GM12878 (cell line): ENCODE measurements around the gene USP35. TPM values are rescaled to one million over a fixed set of nuclear protein-coding genes. Genes with fewer than 3 reads are reported as not detected.

Source experiments
- ATAC-seq: fragments of 200-7000 bp; cut with Tn5 transposase; 3 replicates; pipeline ENCODE4 v1.9.1; 2020; ENCODE audit warnings: mild to moderate bottlenecking, moderate library complexity
- BruUV-seq: library from RNA; stranded (reverse); fragments of 400-500 nt; replicated peaks from 2 replicates; lab custom pipeline; 2021; lab: Mats Ljungman, UMichigan
- CTCF ChIA-PET: fragments of 300-600 bp; sonication (Branson Sonifier 250); formaldehyde crosslinking; extraction: SDS; loops from one replicate; lab custom pipeline; 2021; ENCODE audit warnings: inconsistent platforms; lab: Yijun Ruan, JAX
- POLR2A ChIA-PET: fragments of 350-600 bp; formaldehyde crosslinking; extraction: SDS; loops from one replicate; lab custom pipeline; 2021; ENCODE audit warnings: inconsistent platforms; lab: Charles Lee
- RAD21 ChIA-PET: fragments of 300-600 bp; sonication (Branson Sonifier 250); formaldehyde crosslinking; loops from one replicate; lab custom pipeline; 2023; ENCODE audit warnings: antibody characterized with exemption; ENCODE audit not compliant: unreplicated experiment; lab: Charles Lee
- SMC1A ChIA-PET: fragments of 300-600 bp; sonication (Branson Sonifier 250); formaldehyde crosslinking; loops from one replicate; lab custom pipeline; 2023; ENCODE audit not compliant: unreplicated experiment, uncharacterized antibody; lab: Charles Lee
- DNase-seq: peaks from one replicate; pipeline ENCODE4 v3.0.0-alpha.2; 2011; ENCODE audit warnings: low read depth, low spot score
- FAIRE-seq: peaks from 3 replicates; lab custom pipeline; 2011; peaks lifted over from hg19 to GRCh38; lab: Jason Lieb, UNC
- H2AFZ ChIP-seq: 2 replicates; pipeline ENCODE4 v1.6.0; 2011; ENCODE audit warnings: low read depth, low read length, control low read depth; ENCODE audit not compliant: control insufficient read depth
- H3K27ac ChIP-seq: 2 replicates; pipeline ENCODE4 v1.5.1; 2011; ENCODE audit warnings: control low read depth; ENCODE audit not compliant: control insufficient read depth, insufficient read depth
- H3K27me3 ChIP-seq, 2 experiments: replicated peaks in 1 of 2; 2 replicates each; pipeline versions ENCODE4 v1.6.0 to v1.6.1; 2011; ENCODE audit warnings: low read length in 1 of 2; ENCODE audit not compliant: control insufficient read depth in 2 of 2, insufficient read depth in 2 of 2
- H3K36me3 ChIP-seq, 2 experiments: 2 replicates each; pipeline ENCODE4 v1.5.1; 2011; ENCODE audit warnings: low read length in 1 of 2; ENCODE audit not compliant: control insufficient read depth in 2 of 2, insufficient read depth in 2 of 2
- H3K4me1 ChIP-seq: 2 replicates; pipeline ENCODE4 v1.6.1; 2011; ENCODE audit warnings: mild to moderate bottlenecking, low read length, moderate library complexity, mixed read lengths; ENCODE audit not compliant: control insufficient read depth, insufficient read depth
- H3K4me2 ChIP-seq: 2 replicates; pipeline ENCODE4 v1.6.0; 2011; ENCODE audit warnings: control low read depth; ENCODE audit not compliant: control insufficient read depth, insufficient read depth
- H3K4me3 ChIP-seq: fragments of 200-600 bp; sonication (generic); 2 replicates; pipeline ENCODE4 v1.5.1; 2016
- H3K79me2 ChIP-seq: 2 replicates; pipeline ENCODE4 v1.6.0; 2011; ENCODE audit warnings: low read length; ENCODE audit not compliant: control insufficient read depth, insufficient read depth
- H3K9ac ChIP-seq: 2 replicates; pipeline ENCODE4 v1.8.0; 2011; ENCODE audit warnings: low read length, control low read depth, mixed read lengths; ENCODE audit not compliant: control insufficient read depth, insufficient read depth
- H3K9me3 ChIP-seq: replicated peaks from 3 replicates; pipeline ENCODE4 v1.5.1; 2011; ENCODE audit warnings: mild to moderate bottlenecking, low read length; ENCODE audit not compliant: control insufficient read depth, insufficient read depth
- H4K20me1 ChIP-seq: 2 replicates; pipeline ENCODE4 v1.6.0; 2011; ENCODE audit not compliant: control insufficient read depth, insufficient read depth
- ASH2L ChIP-seq: fragments of 300-600, 200-600 bp; sonication (generic); IDR thresholded peaks from 2 replicates; pipeline ENCODE4 v1.6.1; 2017; ENCODE audit warnings: low read depth, mild to moderate bottlenecking, borderline replicate concordance
- BACH1 ChIP-seq: fragments of 450-650 bp; IDR thresholded peaks from 2 replicates; pipeline ENCODE4 v1.6.1; 2017; ENCODE audit warnings: mild to moderate bottlenecking, borderline replicate concordance
- BMI1 ChIP-seq: fragments of 450-650 bp; IDR thresholded peaks from 2 replicates; pipeline ENCODE4 v1.6.1; 2016; ENCODE audit warnings: mild to moderate bottlenecking, moderate library complexity, borderline replicate concordance
- CREB1 ChIP-seq: IDR thresholded peaks from 2 replicates; pipeline ENCODE4 v1.6.1; 2012; ENCODE audit warnings: low read depth, mild to moderate bottlenecking, inconsistent platforms
- NFYB ChIP-seq: IDR thresholded peaks from 2 replicates; pipeline ENCODE4 v1.6.1; 2011; ENCODE audit warnings: low read depth, mild to moderate bottlenecking, low read length, improper control_type of control experiment, moderate library complexity; ENCODE audit not compliant: insufficient read depth
- RAD21 ChIP-seq: IDR thresholded peaks from 2 replicates; pipeline ENCODE4 v1.6.1; 2011; ENCODE audit warnings: mild to moderate bottlenecking, low read depth, low read length, moderate library complexity; ENCODE audit not compliant: insufficient read depth
- RFX5 ChIP-seq: IDR thresholded peaks from 2 replicates; pipeline ENCODE4 v1.6.1; 2011; ENCODE audit warnings: low read depth, low read length, improper control_type of control experiment
- SMARCA5 ChIP-seq: fragments of 450-650 bp; IDR thresholded peaks from 2 replicates; pipeline ENCODE4 v1.6.1; 2017; ENCODE audit warnings: mild to moderate bottlenecking
- SUPT20H ChIP-seq: IDR thresholded peaks from 2 replicates; pipeline ENCODE4 v1.6.1; 2011; ENCODE audit warnings: low read depth, mild to moderate bottlenecking, low read length, moderate library complexity, borderline replicate concordance; ENCODE audit not compliant: control insufficient read depth
- TCF3 ChIP-seq: IDR thresholded peaks from 2 replicates; pipeline ENCODE4 v1.6.1; 2012; ENCODE audit warnings: low read depth, mild to moderate bottlenecking, low read length, borderline replicate concordance; ENCODE audit not compliant: insufficient read depth
- WGBS: methylation state at CpG from one replicate; pipeline ENCODE4 v1.1.6; 2016; ENCODE audit warnings: low lambda C conversion rate; ENCODE audit not compliant: insufficient replicate concordance, insufficient coverage; ENCODE audit errors: missing lambda C conversion rate; 5-methylcytosine and 5-hydroxymethylcytosine counted together
- in situ Hi-C: fragments of 300-500 bp; cut with MboI; formaldehyde crosslinking; loops from 9 replicates; pipeline ENCODE4 v1.14.3; 2018; ENCODE audit warnings: mixed read lengths
- intact Hi-C: fragments of 100-400 bp; cut with micrococcal nuclease; formaldehyde crosslinking; loops from one replicate; pipeline ENCODE4 v1.14.2; 2022; ENCODE audit not compliant: unreplicated experiment
- polyA plus RNA-seq, 11 experiments: library from polyadenylated mRNA; depleted of rRNA in 4 of 11; unstranded in 6 of 11; stranded (reverse) in 5 of 11; fragments of >200 nt; fragmentation: Nextera tagmentation in 4 of 11; fragmentation: Illumina TruSeq in 1 of 11; extraction: Ambion mirVana in 4 of 11; extraction: Trizol in 1 of 11; gene quantifications; 1 replicate in 1 of 11; 2 replicates in 10 of 11; pipeline versions ENCODE4 v1.2.1 to v1.2.3, GENCODE V29; 2011 to 2016; ENCODE audit warnings: inconsistent platforms in 2 of 11, missing spikeins in 2 of 11, low read depth in 1 of 11
- total RNA-seq, 4 experiments: library from RNA; depleted of rRNA in 3 of 4; stranded (reverse); fragments of >200 nt in 3 of 4; fragmentation: Illumina TruSeq in 1 of 4; extraction: Trizol in 1 of 4; gene quantifications; 2 replicates each; pipeline versions ENCODE4 v1.2.1 to v1.2.3, GENCODE V29; 2013 to 2021
- TF ChIP-seq, protein P1 (sequence below): fragments of 450-650 bp; IDR thresholded peaks from 2 replicates; pipeline ENCODE4 v1.6.1; 2017; ENCODE audit warnings: low read depth, mild to moderate bottlenecking, moderate library complexity
- TF ChIP-seq, protein P2 (sequence below), 3 experiments: IDR thresholded peaks in 2 of 3; conservative IDR thresholded peaks in 1 of 3; 2 replicates each; pipeline ENCODE4 v1.5.1; 2011; ENCODE audit warnings: low read depth in 3 of 3, low read length in 3 of 3, mild to moderate bottlenecking in 3 of 3, control low read depth in 2 of 3, moderate library complexity in 2 of 3, inconsistent platforms in 1 of 3, mixed read lengths in 1 of 3; ENCODE audit not compliant: control insufficient read depth in 2 of 3, insufficient read depth in 1 of 3; ENCODE audit errors: extremely low read depth in 1 of 3

The USP35 gene
- total and polyA plus RNA-seq, 10 of the 15 experiments (the other 5 are each of a cell fraction or from before 2014, with no cell fraction given): 0.13 to 6.4 (median 3.1) TPM; not detected in 1

DNA sequence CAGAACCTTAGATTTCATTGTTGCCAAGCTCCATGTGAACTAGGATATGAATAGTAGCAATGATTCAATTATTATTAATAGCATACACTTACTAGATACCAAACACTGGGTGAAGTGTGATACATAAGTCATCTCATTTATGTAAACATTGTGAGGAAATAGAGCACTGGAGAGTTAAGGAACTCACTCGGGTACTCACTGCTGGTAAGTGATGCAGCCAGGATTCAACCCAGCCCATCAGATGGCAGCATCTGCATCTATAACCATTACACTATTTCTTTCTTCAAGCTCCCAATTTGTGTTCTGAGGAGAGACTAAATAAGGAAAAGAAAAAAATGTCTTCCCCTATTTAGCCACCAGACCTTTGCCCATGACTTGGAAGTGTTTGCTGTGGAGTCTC, 39.1 kb upstream of the USP35 start:
- Histone ChIP-seq H4K20me1 (no peaks in the 10 kb centered on the region), H3K27me3 (no peaks in the 10 kb centered on the region), H3K9ac (no peak overlapping the region), H3K9me3 (no peaks in the 10 kb centered on the region), H3K4me1 (no peaks in the 10 kb centered on the region), H2AFZ (no peak overlapping the region), H3K79me2 (no peaks in the 10 kb centered on the region), H3K27ac (no peak overlapping the region), H3K36me3 (no peaks in the 10 kb centered on the region; a peak in 1 of 4 replicates), H3K4me2 (no peak overlapping the region), H3K4me3 (no peak overlapping the region)
- no peak for DNase-seq
- RAD21 ChIA-PET: interaction anchor here (0.8 kb wide), 1 partner anchor 415 kb away, joined by 3 read pairs; no protein-coding TSS in a partner anchor
- 52% methylated on average over 1 of the region's 1 CpG for WGBS
- BruUV-seq: no TSS peak
- in situ Hi-C loops: no loop called here
- POLR2A ChIA-PET: interaction anchor here (0.6 to 0.7 kb wide), 3 partner anchors 39 to 544 kb away, joined by 3 to 4 read pairs (median 3); partner anchors contain the start of gene KCTD21
- CTCF ChIA-PET: interaction anchor here (0.7 to 1.8 kb wide), 7 partner anchors 9 to 1410 kb away, joined by 3 to 6 read pairs (median 3); partner anchors contain the start of gene ALG8
- intact Hi-C loops: no loop called here
- SMC1A ChIA-PET: interaction anchor here (1.1 to 1.2 kb wide), 2 partner anchors 10 to 100 kb away, joined by 3 to 4 read pairs; partner anchors contain the start of gene ALG8
- TF ChIP-seq SMARCA5: no peak
- no peak for TF ChIP-seq CREB1
- TF ChIP-seq ASH2L: no peak
- TF ChIP-seq TCF3: no peak
- TF ChIP-seq NFYB: no peak
- no peak for TF ChIP-seq BMI1
- TF ChIP-seq, protein P1, sequence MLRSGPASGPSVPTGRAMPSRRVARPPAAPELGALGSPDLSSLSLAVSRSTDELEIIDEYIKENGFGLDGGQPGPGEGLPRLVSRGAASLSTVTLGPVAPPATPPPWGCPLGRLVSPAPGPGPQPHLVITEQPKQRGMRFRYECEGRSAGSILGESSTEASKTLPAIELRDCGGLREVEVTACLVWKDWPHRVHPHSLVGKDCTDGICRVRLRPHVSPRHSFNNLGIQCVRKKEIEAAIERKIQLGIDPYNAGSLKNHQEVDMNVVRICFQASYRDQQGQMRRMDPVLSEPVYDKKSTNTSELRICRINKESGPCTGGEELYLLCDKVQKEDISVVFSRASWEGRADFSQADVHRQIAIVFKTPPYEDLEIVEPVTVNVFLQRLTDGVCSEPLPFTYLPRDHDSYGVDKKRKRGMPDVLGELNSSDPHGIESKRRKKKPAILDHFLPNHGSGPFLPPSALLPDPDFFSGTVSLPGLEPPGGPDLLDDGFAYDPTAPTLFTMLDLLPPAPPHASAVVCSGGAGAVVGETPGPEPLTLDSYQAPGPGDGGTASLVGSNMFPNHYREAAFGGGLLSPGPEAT: no peak
- TF ChIP-seq, protein P2, sequence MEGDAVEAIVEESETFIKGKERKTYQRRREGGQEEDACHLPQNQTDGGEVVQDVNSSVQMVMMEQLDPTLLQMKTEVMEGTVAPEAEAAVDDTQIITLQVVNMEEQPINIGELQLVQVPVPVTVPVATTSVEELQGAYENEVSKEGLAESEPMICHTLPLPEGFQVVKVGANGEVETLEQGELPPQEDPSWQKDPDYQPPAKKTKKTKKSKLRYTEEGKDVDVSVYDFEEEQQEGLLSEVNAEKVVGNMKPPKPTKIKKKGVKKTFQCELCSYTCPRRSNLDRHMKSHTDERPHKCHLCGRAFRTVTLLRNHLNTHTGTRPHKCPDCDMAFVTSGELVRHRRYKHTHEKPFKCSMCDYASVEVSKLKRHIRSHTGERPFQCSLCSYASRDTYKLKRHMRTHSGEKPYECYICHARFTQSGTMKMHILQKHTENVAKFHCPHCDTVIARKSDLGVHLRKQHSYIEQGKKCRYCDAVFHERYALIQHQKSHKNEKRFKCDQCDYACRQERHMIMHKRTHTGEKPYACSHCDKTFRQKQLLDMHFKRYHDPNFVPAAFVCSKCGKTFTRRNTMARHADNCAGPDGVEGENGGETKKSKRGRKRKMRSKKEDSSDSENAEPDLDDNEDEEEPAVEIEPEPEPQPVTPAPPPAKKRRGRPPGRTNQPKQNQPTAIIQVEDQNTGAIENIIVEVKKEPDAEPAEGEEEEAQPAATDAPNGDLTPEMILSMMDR (IDR thresholded peaks at IDR 0.05 in 2 of 3, conservative IDR thresholded peaks at IDR 0.05 in 1 of 3; ENCODE audit: control insufficient read depth in 2 of 3, extremely low read depth in 1 of 3, insufficient read depth in 1 of 3, low read depth in 3 of 3, low read length in 3 of 3): peak in 1 of 3 experiments; percentile 18; a peak in 1 of 6 replicates
- TF ChIP-seq RAD21: peak; percentile 29
- no peak for TF ChIP-seq BACH1
- no peak for TF ChIP-seq SUPT20H
- no peak for TF ChIP-seq RFX5
- no peak for FAIRE-seq
- ATAC-seq: no peak
